HepG2 (cell line): Measurements from ENCODE around the gene SMCHD1.

Experiments
- ETV6 ChIP-seq: sonication (generic); formaldehyde crosslinking; conservative IDR thresholded peaks from 2 replicates; pipeline ENCODE4 v1.4.0; 2020; ENCODE audit warnings: missing genetic modification reagents
- LCORL ChIP-seq, 2 experiments: fragments of 450-650 bp in 1 of 2; sonication (generic) in 1 of 2; formaldehyde crosslinking in 1 of 2; IDR thresholded peaks; 2 replicates each; pipeline versions ENCODE4 v1.5.0 to v1.6.1; 2017 to 2020; ENCODE audit warnings: antibody characterized with exemption in 1 of 2, missing genetic modification reagents in 1 of 2
- MXD1 ChIP-seq: sonication (generic); formaldehyde crosslinking; IDR thresholded peaks from 2 replicates; pipeline ENCODE4 v1.4.0; 2020; ENCODE audit warnings: mild to moderate bottlenecking, missing genetic modification reagents
- TCF7 ChIP-seq: sonication (generic); IDR thresholded peaks from 2 replicates; pipeline ENCODE4 v1.6.1; 2016; ENCODE audit warnings: antibody characterized with exemption, low read depth

DNA sequence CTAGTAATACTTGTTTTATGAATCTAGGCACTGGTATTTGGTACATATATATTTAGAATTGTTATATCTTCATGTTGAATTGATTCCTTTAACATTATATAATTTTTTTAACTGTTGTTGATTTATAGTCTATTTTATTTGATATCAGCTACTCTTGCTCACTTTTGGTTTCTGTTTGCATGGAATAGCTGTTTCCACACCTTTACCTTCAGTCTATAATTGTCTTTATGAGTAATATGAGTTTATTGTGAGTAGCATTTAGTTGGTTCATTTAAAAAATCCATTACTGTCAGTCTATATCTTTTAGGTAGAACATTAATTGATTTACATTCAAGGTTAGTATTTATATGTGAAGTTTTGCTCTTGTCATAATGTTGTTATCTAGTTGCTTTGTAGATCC is 58.6 kb downstream of the SMCHD1 start:
- TF ChIP-seq ETV6 (no peak), LCORL (IDR thresholded peaks at IDR 0.05) (no peak), LCORL (CRISPR knock-in tag; IDR thresholded peaks at IDR 0.05) (no peak), MXD1 (CRISPR knock-in tag) (no peak), TCF7 (no peak)
